Thymus (tissue), 11 donors: Measurements from ENCODE around the gene PDE6A. TPM values are rescaled to one million over a fixed set of nuclear protein-coding genes. Genes with fewer than 3 reads are reported as not detected.

Source experiments
- DNase-seq, 9 donors: peaks; one replicate each; pipeline ENCODE4 v3.0.0-alpha.2; 2013; ENCODE audit warnings: low spot score in 9 of 9, low read depth in 6 of 9, missing footprints in 1 of 9
- H3K27ac ChIP-seq, 2 donors: one replicate each; pipeline ENCODE4 v1.5.1; 2013; ENCODE audit warnings: control low read depth in 1 of 2, low read depth in 1 of 2, low read length in 1 of 2, mild to moderate bottlenecking in 1 of 2, moderate library complexity in 1 of 2
- H3K27me3 ChIP-seq, 2 donors: one replicate each; pipeline ENCODE4 v1.5.1; 2013; ENCODE audit warnings: low read length in 1 of 2; ENCODE audit not compliant: control insufficient read depth in 2 of 2, insufficient read depth in 1 of 2
- H3K36me3 ChIP-seq, 2 donors: one replicate each; pipeline ENCODE4 v1.5.1; 2013; ENCODE audit warnings: low read length in 1 of 2, mild to moderate bottlenecking in 1 of 2, moderate library complexity in 1 of 2; ENCODE audit not compliant: control insufficient read depth in 2 of 2, insufficient read depth in 2 of 2
- H3K4me1 ChIP-seq, 2 donors: one replicate each; pipeline ENCODE4 v1.5.1; 2013; ENCODE audit warnings: low read length in 2 of 2; ENCODE audit not compliant: control insufficient read depth in 2 of 2, insufficient read depth in 2 of 2
- H3K4me3 ChIP-seq, 2 donors: one replicate each; pipeline ENCODE4 v1.5.1; 2013; ENCODE audit warnings: low read length in 2 of 2, control low read depth in 1 of 2, mild to moderate bottlenecking in 1 of 2
- H3K9me3 ChIP-seq, 2 donors: one replicate each; pipeline ENCODE4 v1.5.1; 2013; ENCODE audit warnings: low read length in 1 of 2, mild to moderate bottlenecking in 1 of 2; ENCODE audit not compliant: control insufficient read depth in 2 of 2, insufficient read depth in 1 of 2
- WGBS: extraction: QIAGEN DNeasy Blood & Tissue Kit; methylation state at CpG from one replicate; pipeline ENCODE4 v1.1.7; 2013; 5-methylcytosine and 5-hydroxymethylcytosine counted together
- polyA plus RNA-seq: library from polyadenylated mRNA; stranded (reverse); fragments of 200-250 nt; gene quantifications from one replicate; pipeline ENCODE4 v1.2.3, GENCODE V29; 2013
- total RNA-seq: library from RNA; stranded (reverse); fragments of 120-200 nt; gene quantifications from one replicate; pipeline ENCODE4 v1.2.4, GENCODE V29; 2013
- donor health status: healthy.

Gene PDE6A
- total and polyA plus RNA-seq, 2 donors, result under 0.01 to 0.16 TPM

DNA sequence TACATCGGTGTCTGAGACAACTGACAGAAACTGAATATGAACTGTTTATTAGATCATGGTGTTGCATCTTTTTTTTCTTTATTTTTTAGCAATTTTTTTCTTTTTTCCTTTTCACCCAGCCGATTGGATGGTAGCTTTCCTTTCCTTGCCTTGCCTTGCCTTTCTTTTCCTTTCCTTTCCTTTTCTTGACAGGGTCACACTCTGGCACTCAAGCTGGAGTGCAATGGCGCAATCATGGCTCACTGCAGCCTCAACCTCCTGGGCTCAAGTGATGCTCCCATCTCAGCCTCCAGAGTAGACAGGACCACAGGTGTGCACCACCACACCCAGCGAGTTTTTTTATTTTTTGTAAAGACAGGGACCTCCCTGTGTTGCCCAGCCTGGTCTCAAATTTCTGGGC, 2.8 kb downstream of the PDE6A start:
- H3K36me3 ChIP-seq, result no peaks in the 10 kb centered on the region
- no peaks in the 10 kb centered on the region for H3K27me3 ChIP-seq
- H3K4me3 ChIP-seq, result no peak overlapping the region
- no peak overlapping the region for H3K27ac ChIP-seq
- 97% methylated on average over 4 of the region's 4 CpGs for WGBS
- peaks cover 0 to 1% of the 10 kb centered on the region in 2 donors for H3K9me3 ChIP-seq
- H3K4me1 ChIP-seq, result no peaks in the 10 kb centered on the region
- no peak for DNase-seq

DNA sequence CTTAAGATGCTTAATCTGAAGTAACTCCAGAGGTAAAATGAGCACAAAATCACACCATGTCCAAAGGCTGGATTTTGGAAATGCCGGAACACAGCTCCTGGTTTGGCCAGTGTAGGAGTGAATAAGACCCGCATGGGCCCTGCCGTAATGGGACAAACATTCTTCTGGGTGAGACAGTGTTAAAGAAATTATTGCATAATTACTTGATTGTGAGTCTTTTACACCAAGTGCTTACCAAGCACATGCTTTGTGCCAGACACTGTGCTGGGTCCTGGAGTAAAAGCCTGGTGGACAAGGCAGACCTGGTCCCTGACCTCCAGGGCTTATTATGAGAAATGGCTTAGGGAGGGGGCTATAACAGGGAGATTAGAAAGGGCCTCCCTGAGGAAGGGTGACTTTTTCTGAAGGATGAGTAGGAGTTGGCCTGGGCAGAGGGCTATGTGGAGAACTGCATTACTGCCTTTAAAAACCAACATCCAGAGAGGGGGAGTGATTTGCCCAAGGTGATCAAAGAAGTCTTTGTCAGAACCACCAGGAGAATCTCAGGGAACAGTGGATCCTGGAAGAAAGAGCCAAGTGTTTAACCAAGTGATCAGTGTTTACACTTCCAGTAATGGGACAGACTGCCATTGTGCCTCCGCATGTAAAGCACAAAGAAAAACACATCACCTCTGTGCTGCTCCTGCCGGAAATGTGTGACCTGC, 3.5 kb downstream of the PDE6A start:
- 88% methylated on average over 5 of the region's 5 CpGs for WGBS
- Histone ChIP-seq H3K27me3 (no peaks in the 10 kb centered on the region), H3K4me3 (no peak overlapping the region), H3K9me3 (peaks cover 0 to 1% of the 10 kb centered on the region in 2 donors), H3K4me1 (no peaks in the 10 kb centered on the region), H3K36me3 (no peaks in the 10 kb centered on the region), H3K27ac (no peak overlapping the region)
- no peak for DNase-seq

DNA sequence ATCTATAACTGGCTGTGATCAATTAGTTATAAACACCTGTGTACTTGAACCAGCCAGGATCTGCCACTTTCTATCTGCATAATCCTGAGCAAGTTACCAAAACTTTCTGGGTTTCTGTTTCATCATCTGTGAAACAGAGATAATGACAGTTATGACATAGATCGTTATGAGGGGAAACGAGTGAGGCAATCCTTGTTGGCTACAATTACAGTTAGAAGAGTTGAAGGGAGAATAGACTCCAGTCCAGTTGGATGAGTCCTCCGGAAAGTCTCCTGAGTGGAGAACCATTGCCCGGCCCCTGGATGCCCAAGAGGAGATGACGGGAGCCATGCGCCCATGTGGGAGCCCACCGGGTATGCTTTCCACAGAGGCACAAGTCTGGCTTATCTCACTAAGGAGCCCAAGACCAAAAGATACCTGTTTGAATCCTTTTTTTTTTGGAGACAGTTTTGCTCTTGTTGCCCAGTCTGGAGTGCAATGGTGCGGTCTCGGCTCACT, 4.5 kb downstream of the PDE6A start:
- no peak overlapping the region for H3K4me3 ChIP-seq
- no peaks in the 10 kb centered on the region for H3K36me3 ChIP-seq
- no peaks in the 10 kb centered on the region for H3K4me1 ChIP-seq
- no peak for DNase-seq
- H3K27ac ChIP-seq, result no peak overlapping the region
- peaks cover 0 to 1% of the 10 kb centered on the region in 2 donors for H3K9me3 ChIP-seq
- 88% methylated on average over 9 of the region's 9 CpGs for WGBS
- H3K27me3 ChIP-seq, result no peaks in the 10 kb centered on the region

DNA sequence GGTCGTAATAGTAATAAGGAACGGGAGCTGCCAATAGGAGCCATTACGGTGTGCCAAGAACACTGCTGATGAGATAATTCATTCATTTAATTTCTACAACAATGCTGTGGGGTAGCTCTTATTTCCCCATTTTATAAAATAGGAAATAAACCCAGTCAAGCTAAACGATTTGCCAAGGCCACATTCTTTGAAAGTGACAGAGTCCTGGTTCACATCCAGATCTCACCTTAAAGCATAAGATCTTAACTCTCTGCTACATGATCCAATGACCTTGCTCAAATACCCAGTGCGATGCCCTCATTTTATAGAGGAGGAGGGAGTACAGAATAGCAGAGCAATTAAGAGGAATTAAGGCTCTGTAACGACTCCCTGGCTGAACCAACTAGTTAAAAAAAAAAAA, 5.0 kb downstream of the PDE6A start:
- Histone ChIP-seq H3K4me1 (no peaks in the 10 kb centered on the region), H3K4me3 (no peak overlapping the region), H3K9me3 (peaks cover 0 to 1% of the 10 kb centered on the region in 2 donors), H3K36me3 (no peaks in the 10 kb centered on the region), H3K27ac (no peak overlapping the region), H3K27me3 (no peaks in the 10 kb centered on the region)
- no peak for DNase-seq
- 85% methylated on average over 6 of the region's 6 CpGs for WGBS

DNA sequence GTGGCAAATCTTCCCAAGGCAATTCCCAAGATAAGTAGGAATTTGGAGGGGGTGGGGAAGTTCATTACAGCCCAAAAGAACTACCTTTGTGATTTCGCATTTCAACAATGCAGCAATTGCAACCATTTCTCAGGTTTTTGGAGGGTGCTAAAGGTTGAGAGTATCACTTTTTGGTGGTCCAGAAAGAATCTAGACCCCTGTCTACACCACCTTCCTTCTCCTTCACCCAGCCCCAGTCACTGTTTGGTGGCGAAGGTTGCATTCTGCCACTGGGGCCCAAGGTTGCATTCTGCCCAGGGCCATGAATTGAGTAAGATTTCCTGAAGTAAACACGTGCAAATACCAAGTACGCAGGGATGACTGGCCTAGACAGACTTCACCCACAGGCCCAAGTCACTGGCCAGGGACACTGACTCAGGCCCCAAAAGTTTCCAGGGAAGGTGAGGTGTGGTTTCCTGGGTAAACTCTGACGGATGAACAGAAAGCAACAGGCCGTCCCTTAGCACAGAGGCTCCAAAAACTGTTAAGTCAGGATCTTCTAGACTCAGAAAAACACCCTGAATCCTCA, 5.7 kb downstream of the PDE6A start:
- no peak overlapping the region for H3K27ac ChIP-seq
- no peak for DNase-seq
- no peaks in the 10 kb centered on the region for H3K36me3 ChIP-seq
- H3K9me3 ChIP-seq, result no peaks in the 10 kb centered on the region
- WGBS, result 95% methylated on average over 6 of the region's 6 CpGs
- H3K27me3 ChIP-seq, result no peaks in the 10 kb centered on the region
- H3K4me3 ChIP-seq, result no peak overlapping the region
- H3K4me1 ChIP-seq, result no peaks in the 10 kb centered on the region

DNA sequence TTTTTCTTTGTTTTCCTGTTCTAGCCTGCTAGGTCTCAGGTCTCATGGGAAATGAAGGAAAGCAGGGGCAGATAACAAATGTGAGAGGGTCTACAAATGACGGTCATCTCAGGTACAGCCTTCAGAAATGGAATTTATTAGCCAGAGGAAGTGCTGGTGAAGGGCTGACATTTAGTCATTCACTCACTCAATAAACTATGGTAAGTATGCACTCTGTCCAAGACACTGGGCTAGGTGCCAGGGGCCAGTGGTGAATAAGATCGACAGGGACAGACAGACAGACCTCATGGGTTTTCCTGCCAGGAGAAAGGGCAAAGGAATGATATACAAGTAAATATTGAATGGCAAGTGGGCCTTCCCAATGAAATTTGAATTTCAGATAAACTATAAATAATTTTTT, 6.3 kb downstream of the PDE6A start:
- H3K27me3 ChIP-seq, result peaks cover 0 to 2% of the 10 kb centered on the region in 2 donors
- WGBS, result 57% methylated on average over 2 of the region's 2 CpGs
- no peaks in the 10 kb centered on the region for H3K4me1 ChIP-seq
- no peaks in the 10 kb centered on the region for H3K36me3 ChIP-seq
- H3K9me3 ChIP-seq, result no peaks in the 10 kb centered on the region
- DNase-seq, result no peak
- no peak overlapping the region for H3K27ac ChIP-seq
- H3K4me3 ChIP-seq, result no peak overlapping the region

DNA sequence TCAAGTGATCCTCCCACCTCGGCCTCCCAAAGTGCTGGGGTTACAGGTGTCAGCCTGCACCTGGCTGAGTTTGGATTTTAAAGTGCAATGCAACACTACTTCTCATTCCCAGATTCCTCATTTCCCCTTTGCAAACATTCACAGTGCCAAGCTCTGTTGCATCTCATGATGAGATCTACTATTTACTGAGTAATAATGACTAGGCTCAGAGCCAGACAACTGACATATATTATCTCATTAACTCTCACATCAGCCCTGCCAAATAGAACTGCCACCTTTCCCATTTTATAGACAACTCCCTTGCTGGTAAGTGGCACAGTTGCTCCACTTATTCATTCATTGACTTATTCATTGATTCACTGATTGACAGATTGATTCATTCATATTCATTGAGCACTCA, 7.0 kb downstream of the PDE6A start:
- Histone ChIP-seq H3K27me3 (peaks cover 0 to 5% of the 10 kb centered on the region in 2 donors), H3K27ac (no peak overlapping the region), H3K4me3 (no peak overlapping the region), H3K36me3 (no peaks in the 10 kb centered on the region), H3K9me3 (no peaks in the 10 kb centered on the region), H3K4me1 (no peaks in the 10 kb centered on the region)
- DNase-seq, result no peak
- 85% methylated on average over 1 of the region's 1 CpG for WGBS

DNA sequence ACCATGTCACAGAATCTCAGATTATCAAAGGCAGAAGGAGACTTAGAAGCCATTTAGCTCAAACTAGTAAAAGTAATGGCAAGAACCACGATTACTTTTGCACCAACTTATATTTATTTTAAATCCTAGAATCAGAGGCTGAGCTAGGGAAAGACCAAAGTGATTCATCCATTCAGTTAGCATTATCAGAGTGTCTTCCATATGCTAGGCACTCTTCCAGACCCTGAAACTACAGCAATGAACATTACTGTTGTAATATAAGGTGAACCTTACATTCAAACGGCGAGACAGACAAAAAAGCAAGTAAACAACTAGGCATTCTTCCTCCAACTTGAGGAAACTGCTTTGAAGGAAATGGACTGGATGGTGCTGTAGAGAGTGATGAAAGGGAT, 7.9 kb downstream of the PDE6A start:
- WGBS, result 93% methylated on average over 3 of the region's 3 CpGs
- H3K36me3 ChIP-seq, result no peaks in the 10 kb centered on the region
- no peak overlapping the region for H3K4me3 ChIP-seq
- H3K4me1 ChIP-seq, result no peaks in the 10 kb centered on the region
- peaks cover 0 to 6% of the 10 kb centered on the region in 2 donors for H3K27me3 ChIP-seq
- no peaks in the 10 kb centered on the region for H3K9me3 ChIP-seq
- DNase-seq, result no peak
- H3K27ac ChIP-seq, result no peak overlapping the region

DNA sequence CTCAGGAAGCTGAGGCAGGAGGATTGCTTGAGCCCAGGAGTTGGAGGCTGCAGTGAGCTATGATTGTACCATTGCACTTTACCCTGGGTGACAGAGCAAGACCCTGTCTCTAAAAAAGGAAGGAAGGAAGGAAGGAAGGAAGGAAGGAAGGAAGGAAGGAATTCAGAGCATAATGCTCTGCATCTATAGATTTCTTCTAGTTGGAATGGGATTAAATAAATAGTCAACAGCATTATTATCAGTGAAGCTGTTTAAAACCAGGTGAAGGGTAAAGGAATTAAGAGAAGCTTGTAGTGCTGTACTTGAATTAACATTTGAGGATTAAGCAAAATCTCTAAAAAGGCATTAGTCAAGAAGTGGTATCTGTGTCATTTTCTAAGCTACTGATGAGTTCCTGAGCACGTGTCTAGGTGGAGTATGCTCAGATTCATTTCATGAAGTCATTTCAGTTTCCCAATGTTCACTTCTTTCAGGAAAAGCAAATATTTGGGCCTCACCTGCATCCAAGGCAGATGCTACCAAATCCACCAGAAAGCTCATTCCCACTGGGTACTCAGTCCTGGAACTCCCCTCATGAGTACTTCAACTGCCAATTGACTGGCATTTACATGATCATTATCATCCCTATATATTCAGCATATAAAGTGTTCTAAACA, 8.4 kb downstream of the PDE6A start:
- WGBS, result 94% methylated on average over 1 of the region's 1 CpG
- DNase-seq, result no peak
- H3K4me3 ChIP-seq, result no peak overlapping the region
- no peaks in the 10 kb centered on the region for H3K36me3 ChIP-seq
- H3K27ac ChIP-seq, result no peak overlapping the region
- no peaks in the 10 kb centered on the region for H3K4me1 ChIP-seq
- H3K9me3 ChIP-seq, result no peaks in the 10 kb centered on the region
- peaks cover 0 to 6% of the 10 kb centered on the region in 2 donors for H3K27me3 ChIP-seq
